GM18508 (cell line): Measurements from ENCODE around the gene FUT8.

ENCODE experiments used
- ATAC-seq: cut with Tn5 transposase; IDR thresholded peaks from one replicate; pipeline ENCODE4 v1.9.1; 2021; ENCODE audit warnings: moderate number of reproducible peaks; ENCODE audit not compliant: insufficient read depth, unreplicated experiment

FUT8 gene

GRCh38 chr14:65745396-65746190 lies 333.1 kb downstream of the FUT8 start:
- no peak for ATAC-seq

DNA sequence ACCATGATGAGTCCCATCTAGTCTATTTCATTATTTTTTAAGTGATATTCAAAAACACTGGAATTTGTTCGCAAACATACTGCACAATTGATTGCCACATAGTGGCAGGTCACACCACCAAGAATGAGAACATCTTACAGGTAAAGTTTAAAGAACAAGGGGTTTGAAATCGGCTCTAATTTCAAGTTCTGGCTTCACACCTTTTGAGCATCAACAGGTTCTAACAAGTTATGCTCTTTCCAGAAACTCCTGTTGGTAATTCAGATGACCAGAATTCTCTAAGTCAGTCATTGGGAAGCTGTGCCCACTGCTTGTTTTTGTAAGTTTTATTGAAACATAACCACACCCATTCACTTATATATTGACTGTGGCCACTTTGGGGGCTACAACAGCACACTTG lies 336.3 kb downstream of the FUT8 start:
- no peak for ATAC-seq

DNA sequence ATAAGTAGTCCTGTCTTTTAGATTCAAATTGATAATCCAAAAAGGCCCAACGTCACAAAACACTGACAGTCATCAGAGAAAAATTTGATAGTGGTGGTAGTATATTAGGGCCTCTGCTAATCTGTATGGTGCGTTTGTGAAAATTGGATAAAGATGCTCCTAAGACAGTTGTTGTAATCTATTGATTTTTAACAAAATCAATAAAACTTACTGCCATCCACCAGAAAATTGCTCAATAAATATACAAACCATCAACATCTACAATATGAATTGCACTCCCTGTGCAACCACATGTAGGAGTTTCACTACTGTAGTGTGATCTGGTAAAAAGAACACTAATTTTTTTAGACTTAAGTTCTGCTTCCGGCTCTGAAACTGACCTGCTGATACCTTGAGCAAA lies 336.8 kb downstream of the FUT8 start:
- no peak for ATAC-seq

- ATAC-seq: no peak
These were observed 338.4 kb downstream of the FUT8 start for GRCh38 chr14:65750906-65751305.

DNA sequence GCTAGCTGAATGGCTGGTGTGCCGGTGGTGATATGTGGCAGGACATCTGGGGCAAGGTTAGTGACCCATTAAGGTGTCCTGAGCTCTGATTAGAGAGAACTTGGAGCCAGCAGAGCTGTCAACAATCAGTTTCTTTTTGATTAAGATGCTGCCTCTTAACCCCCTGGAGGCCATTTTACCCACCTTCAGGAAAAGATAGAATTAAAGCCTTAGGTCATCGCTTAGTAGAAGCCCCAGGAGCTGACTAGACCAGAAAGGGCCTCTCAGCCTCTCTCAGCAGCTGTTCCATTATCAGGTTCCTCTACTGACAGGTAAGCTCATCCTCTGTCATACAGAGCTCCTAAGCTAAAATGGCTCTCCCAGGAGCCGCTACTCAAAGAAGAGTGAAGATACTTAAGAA lies 339.0 kb downstream of the FUT8 start:
- ATAC-seq: no peak

GRCh38 chr14:65753061-65753460 lies 340.5 kb downstream of the FUT8 start:
- no peak for ATAC-seq

DNA sequence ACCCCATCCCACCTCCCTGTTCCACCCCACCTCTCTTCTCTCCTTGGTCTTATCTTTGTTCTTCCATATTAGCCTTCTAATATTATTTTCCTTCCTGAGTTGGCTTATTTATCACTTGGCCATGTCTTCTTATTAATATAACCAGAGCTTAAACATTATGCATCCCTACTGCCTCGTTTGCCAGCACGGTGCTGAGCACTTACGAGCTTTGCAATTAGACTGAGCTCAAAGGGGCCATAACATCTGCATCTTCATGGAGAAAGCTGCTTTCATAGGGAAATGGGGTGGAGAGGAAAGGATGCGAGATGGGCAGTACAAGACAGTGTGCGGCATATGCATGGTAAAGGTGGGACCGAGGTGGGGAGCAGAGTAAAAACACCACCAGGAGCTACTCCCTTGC lies 342.8 kb downstream of the FUT8 start:
- ATAC-seq: no peak

- ATAC-seq: no peak
These were observed 344.4 kb downstream of the FUT8 start for GRCh38 chr14:65756880-65757279.

DNA sequence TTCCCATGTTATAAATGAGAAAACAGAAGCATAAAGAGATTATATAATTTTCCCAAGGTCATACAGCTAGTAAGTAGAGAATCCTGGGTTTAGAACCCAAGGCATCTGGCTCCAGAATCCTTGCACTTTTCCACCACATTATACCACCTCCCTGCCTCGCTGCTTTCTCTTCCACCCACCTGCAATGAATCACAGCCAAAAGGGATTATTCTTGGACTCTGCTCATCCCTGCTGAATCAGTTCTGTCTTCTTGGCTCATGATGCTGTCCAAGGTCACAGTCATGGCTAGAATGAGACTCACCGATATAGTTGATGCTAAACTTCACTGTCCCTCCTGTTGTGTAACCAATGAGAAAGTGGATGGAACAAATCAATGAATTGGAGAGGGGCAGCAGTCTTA lies 356.6 kb downstream of the FUT8 start:
- ATAC-seq: no peak

DNA sequence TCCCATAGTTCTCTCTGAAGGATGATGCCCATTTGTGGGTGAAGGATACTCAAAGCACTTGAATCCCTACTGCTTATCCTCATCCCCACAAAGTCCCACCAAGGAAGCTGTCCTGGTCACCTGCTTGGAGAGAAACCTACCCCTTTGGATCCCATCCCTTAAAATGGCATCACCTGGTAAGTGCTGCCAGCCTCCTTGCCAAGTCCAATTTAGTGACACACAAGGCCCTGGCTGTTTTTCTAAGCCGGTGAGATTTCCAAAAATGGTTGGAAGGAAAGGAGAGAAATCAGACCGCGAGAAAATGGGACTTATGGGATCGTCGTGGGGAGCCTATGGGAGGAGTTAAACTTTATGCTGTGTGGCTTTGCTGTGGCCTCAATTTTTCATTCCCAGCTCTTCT lies 358.2 kb downstream of the FUT8 start:
- ATAC-seq: no peak

GRCh38 chr14:65771271-65771670 lies 358.7 kb downstream of the FUT8 start:
- ATAC-seq: no peak

DNA sequence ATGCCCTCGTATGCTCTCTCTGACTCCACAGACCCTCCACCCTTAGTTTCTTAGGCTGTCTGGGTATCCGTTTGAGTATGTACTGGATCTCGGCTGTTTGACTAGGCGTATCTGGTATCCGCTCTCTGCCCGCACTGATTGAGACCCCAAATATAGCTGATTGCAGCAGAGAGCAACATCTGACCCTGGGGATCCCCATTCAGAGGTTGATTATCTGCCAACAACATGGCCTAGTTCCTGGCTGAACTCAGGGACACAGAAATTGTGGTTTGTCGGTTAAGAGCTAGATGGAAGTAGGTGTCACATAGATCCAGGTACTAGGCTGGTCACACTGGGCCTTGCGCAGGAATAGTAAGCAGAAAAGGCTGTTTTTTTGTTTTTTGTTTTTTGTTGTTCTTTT lies 359.9 kb downstream of the FUT8 start:
- ATAC-seq: no peak

DNA sequence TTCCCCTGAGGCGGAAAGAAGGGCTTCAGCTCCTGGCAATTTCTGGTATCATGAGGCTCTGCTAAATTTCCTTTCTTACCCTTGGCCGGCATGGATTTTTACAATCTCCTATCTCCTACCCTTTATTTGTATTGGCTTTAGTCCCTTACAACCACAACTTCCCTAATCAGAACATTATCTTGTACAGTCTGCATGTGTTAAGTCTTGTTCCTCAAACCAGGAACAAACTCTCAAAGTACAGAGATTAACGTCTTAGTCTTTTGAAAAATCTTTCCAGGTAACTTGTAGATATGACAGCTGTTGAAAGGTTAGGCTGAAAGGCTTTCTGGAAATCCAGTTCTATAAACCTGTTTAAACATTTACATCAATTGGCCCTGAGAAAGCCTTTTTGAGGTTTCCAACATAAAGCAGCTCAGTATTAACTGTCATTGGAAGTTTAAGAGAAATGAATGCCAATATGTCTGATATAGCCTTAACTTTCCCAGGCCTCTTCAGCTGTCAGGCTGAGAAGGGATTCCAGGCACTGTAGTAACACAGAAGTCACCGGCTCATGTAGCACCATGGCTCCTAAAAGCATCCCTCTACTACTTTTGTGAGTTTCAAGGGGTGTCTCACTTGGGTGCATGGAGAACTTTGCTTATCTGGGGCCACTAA lies 360.5 kb downstream of the FUT8 start:
- ATAC-seq: no peak

- no peak for ATAC-seq
These were observed 361.5 kb downstream of the FUT8 start for GRCh38 chr14:65774041-65774440.

GRCh38 chr14:65776193-65776852 lies 363.8 kb downstream of the FUT8 start:
- ATAC-seq: no peak

- ATAC-seq: no peak
These were observed 368.0 kb downstream of the FUT8 start for GRCh38 chr14:65780566-65780965.

DNA sequence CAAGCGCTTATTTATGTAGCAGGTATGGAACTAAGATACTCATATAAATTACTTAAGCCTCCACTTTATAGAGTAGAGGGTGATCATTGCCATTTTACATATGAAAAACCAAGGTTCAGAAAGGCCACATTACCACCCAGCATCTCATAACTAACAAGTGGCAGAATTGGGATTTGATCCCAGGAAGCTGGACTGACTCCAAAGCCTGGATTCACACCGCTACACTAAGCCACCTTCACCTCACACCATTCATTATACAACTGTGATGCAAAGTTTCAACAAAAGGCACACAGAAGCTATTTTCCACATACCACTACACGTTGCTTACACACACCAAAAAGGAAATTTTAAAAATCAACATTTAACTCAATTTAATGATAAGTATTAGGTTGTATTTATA lies 370.6 kb downstream of the FUT8 start:
- no peak for ATAC-seq

GRCh38 chr14:65783576-65783975 lies 371.0 kb downstream of the FUT8 start:
- ATAC-seq: no peak

- no peak for ATAC-seq
These were observed 372.0 kb downstream of the FUT8 start for GRCh38 chr14:65784574-65784973.

DNA sequence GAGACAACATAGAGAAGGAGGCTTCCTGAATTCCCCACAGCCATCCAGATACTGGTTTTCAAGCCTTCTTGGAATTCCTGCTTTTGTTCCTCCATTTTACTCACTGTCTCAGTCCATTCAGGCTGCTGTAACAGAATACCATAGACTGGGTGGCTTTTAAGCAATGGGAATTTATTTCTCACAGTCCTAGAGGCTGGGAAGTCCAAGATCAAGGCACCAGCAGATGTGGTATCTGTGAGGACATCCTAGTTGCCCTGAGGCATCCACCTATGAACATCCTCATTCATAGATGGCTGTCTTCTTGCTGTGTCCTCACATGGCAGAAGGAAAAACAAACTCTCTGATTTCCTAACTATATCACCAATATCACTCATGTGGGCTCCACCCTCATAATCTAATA lies 374.9 kb downstream of the FUT8 start:
- ATAC-seq: no peak

DNA sequence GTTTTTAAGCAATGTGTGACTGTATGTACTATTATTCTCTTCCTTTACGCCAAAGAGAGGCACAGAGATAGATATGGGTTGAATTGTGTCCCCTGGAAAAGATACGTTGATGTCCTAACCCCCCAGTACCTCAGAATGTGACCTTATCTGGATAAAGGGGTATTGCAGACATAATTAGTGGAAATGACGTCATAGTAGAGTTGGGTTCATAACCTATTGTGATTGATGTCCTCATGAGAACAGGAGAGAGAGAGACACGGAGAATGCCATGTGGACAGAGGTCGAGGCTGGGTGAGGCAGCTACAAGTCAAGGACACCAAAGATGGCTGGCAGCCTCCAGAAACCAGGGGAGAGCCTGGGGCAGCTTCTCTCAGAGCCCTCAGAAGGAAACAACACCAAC lies 376.3 kb downstream of the FUT8 start:
- no peak for ATAC-seq

DNA sequence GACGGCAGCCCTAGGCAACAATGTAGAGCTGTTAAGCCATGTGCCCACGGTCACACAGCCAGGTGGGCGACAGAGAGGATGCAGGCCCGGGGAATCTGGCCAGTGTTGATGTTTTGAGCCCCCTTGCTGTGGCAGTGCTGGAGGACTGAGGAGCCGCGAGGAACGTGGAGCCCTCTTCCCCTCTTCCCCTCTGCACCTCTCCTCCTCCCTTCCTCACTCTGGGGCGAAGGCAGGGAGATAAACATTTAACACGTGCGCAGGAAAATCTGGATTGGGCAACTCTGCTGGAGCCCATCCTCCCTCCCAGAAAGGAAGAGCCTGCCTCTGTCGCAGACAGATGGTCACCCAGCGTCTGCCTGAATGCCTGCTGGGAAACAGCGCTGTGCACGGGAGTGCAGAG lies 376.8 kb downstream of the FUT8 start:
- no peak for ATAC-seq
